A673 (cell line): ENCODE results near the gene REN. TPM values are rescaled to one million over a fixed set of nuclear protein-coding genes. Genes with fewer than 3 reads are reported as not detected.

ENCODE experiments used
- BruUV-seq: library from RNA; stranded (reverse); fragments of 400-500 nt; replicated peaks from 2 replicates; lab custom pipeline; 2021; lab: Mats Ljungman, UMichigan
- CTCF ChIA-PET: fragments of 300-600 bp; sonication (Branson Sonifier 250); formaldehyde crosslinking; loops from one replicate; lab custom pipeline; 2022; ENCODE audit warnings: antibody characterized with exemption; lab: Charles Lee
- POLR2A ChIA-PET: fragments of 300-600 bp; sonication (Branson Sonifier 250); formaldehyde crosslinking; loops from one replicate; lab custom pipeline; 2022; ENCODE audit warnings: antibody characterized with exemption; ENCODE audit not compliant: low non-redundant PET; lab: Charles Lee
- DNase-seq: peaks from one replicate; pipeline ENCODE4 v3.0.0-alpha.2; 2015; ENCODE audit warnings: low spot score
- H3K27ac ChIP-seq: fragments of 200-600 bp; sonication (generic); 2 replicates; pipeline ENCODE4 v1.5.1; 2016; ENCODE audit warnings: mixed run types, low read depth, mild to moderate bottlenecking, mixed read lengths, antibody characterized with exemption, low read length; ENCODE audit not compliant: poor library complexity, severe bottlenecking
- H3K27me3 ChIP-seq: fragments of 200-600 bp; sonication (generic); replicated peaks from 2 replicates; pipeline ENCODE4 v1.6.1; 2017; ENCODE audit warnings: mixed run types, low read depth, mild to moderate bottlenecking, mixed read lengths, antibody characterized with exemption, low read length; ENCODE audit not compliant: insufficient read depth, poor library complexity
- H3K36me3 ChIP-seq: fragments of 200-600 bp; sonication (generic); 2 replicates; pipeline ENCODE4 v1.6.1; 2016; ENCODE audit warnings: mixed run types, mild to moderate bottlenecking, mixed read lengths, antibody characterized with exemption, low read length; ENCODE audit not compliant: insufficient read depth, poor library complexity, severe bottlenecking
- H3K4me1 ChIP-seq: fragments of 200-600 bp; sonication (generic); 2 replicates; pipeline ENCODE4 v1.6.1; 2017; ENCODE audit warnings: mixed run types, mild to moderate bottlenecking, mixed read lengths, antibody characterized with exemption, low read length; ENCODE audit not compliant: insufficient read depth, poor library complexity, severe bottlenecking
- H3K4me3 ChIP-seq: fragments of 200-600 bp; sonication (generic); 2 replicates; pipeline ENCODE4 v1.5.1; 2016; ENCODE audit warnings: low read depth, mixed run types, mild to moderate bottlenecking, mixed read lengths, low read length; ENCODE audit not compliant: poor library complexity, severe bottlenecking
- H3K9me3 ChIP-seq: fragments of 200-600 bp; sonication (generic); 2 replicates; pipeline ENCODE4 v1.6.1; 2016; ENCODE audit warnings: mixed run types, low read depth, mild to moderate bottlenecking, mixed read lengths, antibody characterized with exemption, low read length; ENCODE audit not compliant: poor library complexity, severe bottlenecking
- CTCF ChIP-seq: fragments of 300-800, 200-600 bp; sonication (generic); conservative IDR thresholded peaks from 2 replicates; pipeline ENCODE4 v1.5.1; 2017; ENCODE audit warnings: low read depth, mild to moderate bottlenecking, antibody characterized with exemption, low read length, moderate library complexity, mixed read lengths
- EZH2 ChIP-seq: fragments of 200-600 bp; sonication (generic); IDR thresholded peaks from 2 replicates; pipeline ENCODE4 v1.6.1; 2017; ENCODE audit warnings: borderline replicate concordance, low read depth, mild to moderate bottlenecking, mixed read lengths, antibody characterized with exemption, low read length; ENCODE audit not compliant: poor library complexity, severe bottlenecking
- intact Hi-C: fragments of 100-400 bp; cut with micrococcal nuclease; formaldehyde crosslinking; loops from one replicate; pipeline ENCODE4 v1.10.0; 2022; ENCODE audit not compliant: unreplicated experiment
- total RNA-seq: library from RNA; stranded (reverse); gene quantifications from 2 replicates; pipeline ENCODE4 v1.2.3, GENCODE V29; 2021

Gene REN
- total RNA-seq, 1 experiment from 2014 or later: not detected

- no peaks in the 10 kb centered on the region for H3K36me3 ChIP-seq
- H3K27ac ChIP-seq: no peak overlapping the region
- no peak overlapping the region for H3K4me3 ChIP-seq
- no peaks in the 10 kb centered on the region for H3K9me3 ChIP-seq
- DNase-seq: no peak
- intact Hi-C loops: no loop called here
- CTCF ChIA-PET: no interaction called here
- no peak for TF ChIP-seq EZH2
- no peak for TF ChIP-seq CTCF
- no peaks in the 10 kb centered on the region for H3K4me1 ChIP-seq
- peaks cover 14% of the 10 kb centered on the region for H3K27me3 ChIP-seq
- no TSS peak for BruUV-seq
- POLR2A ChIA-PET: no interaction called here
These were observed 12.5 kb upstream of the REN start for GRCh38 chr1:204178487-204179281.

- CTCF ChIA-PET: no interaction called here
- BruUV-seq: no TSS peak
- Histone ChIP-seq H3K36me3 (no peaks in the 10 kb centered on the region), H3K4me3 (no peak overlapping the region), H3K27me3 (peaks cover 14% of the 10 kb centered on the region), H3K4me1 (no peaks in the 10 kb centered on the region), H3K9me3 (no peaks in the 10 kb centered on the region), H3K27ac (no peak overlapping the region)
- TF ChIP-seq CTCF (no peak), EZH2 (no peak)
- intact Hi-C loops: no loop called here
- POLR2A ChIA-PET: no interaction called here
- DNase-seq: no peak
These were observed 11.0 kb upstream of the REN start for GRCh38 chr1:204177133-204177532.

GRCh38 chr1:204176049-204176448 is 9.9 kb upstream of the REN start:
- no TSS peak for BruUV-seq
- Histone ChIP-seq H3K36me3 (no peaks in the 10 kb centered on the region), H3K4me3 (no peak overlapping the region), H3K9me3 (no peaks in the 10 kb centered on the region), H3K27me3 (peaks cover 14% of the 10 kb centered on the region), H3K27ac (no peak overlapping the region), H3K4me1 (no peaks in the 10 kb centered on the region)
- no peak for TF ChIP-seq EZH2
- TF ChIP-seq CTCF: no peak
- intact Hi-C loops: no loop called here
- ChIA-PET POLR2A (no interaction called here), CTCF (no interaction called here)
- DNase-seq: no peak
